Fibroblast of villous mesenchyme (primary cell): ENCODE data around the gene CYP24A1. TPM values are rescaled to one million over a fixed set of nuclear protein-coding genes. Genes with fewer than 3 reads are reported as not detected.
A peak's percentile ranks its signal among the peaks of the same experiment; 100 is the strongest.
"Not testable (repeated sequence)": the region's sequence is repeated elsewhere in the genome, so short reads cannot be mapped to it uniquely, and the experiment has no call there.

Experiments
- DNase-seq: peaks from one replicate; pipeline ENCODE4 v3.0.0-alpha.2; 2010; ENCODE audit warnings: low read depth
- H3K4me3 ChIP-seq: 2 replicates; pipeline ENCODE4 v1.5.1; 2011; ENCODE audit warnings: low read depth, mild to moderate bottlenecking, low read length
- total RNA-seq: library from RNA; depleted of rRNA; stranded (reverse); fragments of >200 nt; gene quantifications from 2 replicates; pipeline ENCODE4 v1.2.3, GENCODE V29; 2012
- TF ChIP-seq, protein P1 (sequence below): IDR thresholded peaks from 2 replicates; pipeline ENCODE4 v1.5.1; 2012; ENCODE audit warnings: low read depth, mild to moderate bottlenecking, low read length; ENCODE audit not compliant: insufficient read depth

The CYP24A1 gene
- total RNA-seq, 1 donor = not detected

DNA sequence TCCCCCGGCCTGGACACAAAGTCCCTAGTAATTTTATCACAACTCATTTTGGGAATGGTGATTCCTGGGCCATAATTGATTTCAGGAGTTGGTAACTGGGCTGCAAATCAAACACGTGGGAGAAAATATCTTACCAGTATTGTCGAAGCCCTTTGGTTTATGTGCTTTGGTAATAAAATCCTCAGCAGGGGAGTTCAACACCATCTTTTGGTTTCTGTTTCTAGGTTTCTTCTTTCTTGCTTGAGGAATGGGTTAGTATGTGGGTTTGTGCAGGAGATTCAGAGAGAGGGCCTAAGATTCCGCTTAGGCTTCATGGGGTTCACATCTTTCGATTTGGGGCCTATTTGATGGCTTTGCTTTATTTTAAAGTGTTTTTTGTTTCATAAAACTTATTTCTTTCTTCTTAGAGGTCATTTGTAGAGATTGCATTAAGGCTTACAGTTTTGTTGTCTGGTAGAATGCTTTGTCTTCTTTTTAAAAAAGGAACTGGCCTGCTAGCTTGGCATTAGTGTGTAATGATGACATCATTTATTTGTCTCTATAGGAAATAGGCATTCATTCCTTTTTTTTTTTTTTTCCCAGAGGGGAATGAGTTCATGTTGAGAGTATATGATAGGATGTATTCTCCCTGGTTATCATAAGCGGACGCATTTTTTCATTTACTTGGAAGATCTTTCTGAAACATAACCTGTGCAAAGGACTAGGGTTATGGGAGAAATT, 45.8 kb downstream of the CYP24A1 start:
- DNase-seq = no peak
- H3K4me3 ChIP-seq = no peak overlapping the region
- TF ChIP-seq, protein P1, sequence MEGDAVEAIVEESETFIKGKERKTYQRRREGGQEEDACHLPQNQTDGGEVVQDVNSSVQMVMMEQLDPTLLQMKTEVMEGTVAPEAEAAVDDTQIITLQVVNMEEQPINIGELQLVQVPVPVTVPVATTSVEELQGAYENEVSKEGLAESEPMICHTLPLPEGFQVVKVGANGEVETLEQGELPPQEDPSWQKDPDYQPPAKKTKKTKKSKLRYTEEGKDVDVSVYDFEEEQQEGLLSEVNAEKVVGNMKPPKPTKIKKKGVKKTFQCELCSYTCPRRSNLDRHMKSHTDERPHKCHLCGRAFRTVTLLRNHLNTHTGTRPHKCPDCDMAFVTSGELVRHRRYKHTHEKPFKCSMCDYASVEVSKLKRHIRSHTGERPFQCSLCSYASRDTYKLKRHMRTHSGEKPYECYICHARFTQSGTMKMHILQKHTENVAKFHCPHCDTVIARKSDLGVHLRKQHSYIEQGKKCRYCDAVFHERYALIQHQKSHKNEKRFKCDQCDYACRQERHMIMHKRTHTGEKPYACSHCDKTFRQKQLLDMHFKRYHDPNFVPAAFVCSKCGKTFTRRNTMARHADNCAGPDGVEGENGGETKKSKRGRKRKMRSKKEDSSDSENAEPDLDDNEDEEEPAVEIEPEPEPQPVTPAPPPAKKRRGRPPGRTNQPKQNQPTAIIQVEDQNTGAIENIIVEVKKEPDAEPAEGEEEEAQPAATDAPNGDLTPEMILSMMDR = no peak

DNA sequence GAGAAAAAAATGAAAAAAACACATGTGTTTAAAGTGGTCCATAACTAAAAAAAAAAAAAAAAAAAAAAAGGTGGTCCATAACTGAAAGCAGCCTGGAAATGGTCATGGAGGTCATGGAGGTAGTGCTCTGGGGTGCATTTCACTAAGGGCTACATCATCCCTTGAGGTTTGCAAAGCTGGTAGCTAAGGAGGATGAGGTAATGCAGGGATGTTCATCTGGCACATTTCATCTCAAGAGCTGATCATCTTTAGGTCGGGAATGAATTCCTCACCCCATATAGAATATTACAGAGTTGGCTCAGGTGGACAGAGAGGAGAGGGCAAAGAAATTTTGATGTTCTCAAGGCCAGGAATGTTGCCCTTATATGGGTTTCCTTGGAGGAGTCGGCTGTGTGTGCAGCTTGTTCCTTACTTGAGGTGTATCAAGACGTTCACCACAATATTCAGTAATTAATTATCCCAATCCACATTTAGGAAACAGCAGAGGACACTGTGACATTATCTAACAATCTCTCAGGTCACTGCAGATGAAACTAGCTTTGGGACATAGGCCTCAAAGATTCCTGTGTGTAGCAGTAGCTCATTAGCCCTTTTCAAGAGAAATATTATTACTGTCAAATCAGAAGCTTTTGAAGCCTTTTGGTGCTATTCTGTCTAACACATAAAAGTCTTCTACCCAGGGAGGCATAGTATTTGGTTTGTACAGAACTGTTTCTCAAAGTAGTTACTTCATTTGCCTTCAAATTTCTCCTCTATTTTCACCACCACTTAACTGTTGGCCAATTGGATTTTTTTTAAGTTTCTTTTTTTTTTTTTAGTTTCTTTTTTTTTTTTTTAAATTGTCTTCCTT, 46.8 kb downstream of the CYP24A1 start:
- no peak overlapping the region for H3K4me3 ChIP-seq
- DNase-seq = no peak
- TF ChIP-seq, protein P1 = no peak

DNA sequence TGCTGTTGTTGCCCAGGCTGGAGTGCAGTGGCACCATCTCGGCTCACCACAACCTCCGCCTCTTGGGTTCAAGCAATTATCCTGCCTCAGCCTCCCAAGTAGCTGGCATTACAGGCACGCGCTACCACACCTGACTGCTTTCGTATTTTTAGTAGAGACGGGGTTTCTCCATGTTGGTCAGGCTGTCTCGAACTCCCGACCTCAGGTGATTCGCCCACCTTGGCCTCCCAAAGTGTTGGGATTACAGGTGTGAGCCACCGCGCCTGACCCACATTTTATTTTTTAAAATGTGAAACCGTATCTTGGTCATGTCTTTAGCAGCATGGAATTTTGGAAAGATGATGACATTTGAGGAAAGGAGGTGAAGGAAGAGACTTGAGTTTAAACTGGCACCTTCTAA, 47.5 kb downstream of the CYP24A1 start:
- not testable (repeated sequence) for DNase-seq, H3K4me3 ChIP-seq

DNA sequence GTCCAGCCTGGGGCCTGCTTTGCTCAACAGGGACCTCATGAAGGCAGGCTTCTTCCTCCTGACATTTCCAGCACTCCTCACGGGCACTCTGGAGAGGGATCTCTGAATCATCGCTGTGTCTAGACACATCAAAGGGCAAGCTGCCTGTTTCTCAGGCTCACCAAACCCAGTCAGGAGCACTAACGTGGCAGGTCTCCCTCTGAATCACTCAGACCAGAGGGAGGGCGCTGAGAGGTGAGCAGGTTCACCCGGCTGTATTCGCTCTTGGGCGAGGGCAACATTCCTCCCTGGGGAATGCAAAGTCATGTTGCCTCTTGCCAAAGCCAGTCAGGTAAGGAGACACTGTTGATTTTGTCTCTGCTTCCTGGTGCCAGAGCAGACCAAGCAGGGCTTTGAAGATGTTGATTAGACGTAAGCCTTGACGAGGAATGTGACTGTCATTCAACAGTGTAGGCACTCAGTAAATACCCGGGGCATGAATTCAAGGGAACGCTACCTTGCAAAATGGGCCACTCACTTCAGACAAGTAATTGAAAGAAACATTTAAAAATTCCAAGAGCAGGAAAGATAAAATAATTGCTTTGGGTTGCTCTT, 50.1 kb downstream of the CYP24A1 start:
- DNase-seq = peak; percentile 92
- no peak overlapping the region for H3K4me3 ChIP-seq
- TF ChIP-seq, protein P1 = no peak

DNA sequence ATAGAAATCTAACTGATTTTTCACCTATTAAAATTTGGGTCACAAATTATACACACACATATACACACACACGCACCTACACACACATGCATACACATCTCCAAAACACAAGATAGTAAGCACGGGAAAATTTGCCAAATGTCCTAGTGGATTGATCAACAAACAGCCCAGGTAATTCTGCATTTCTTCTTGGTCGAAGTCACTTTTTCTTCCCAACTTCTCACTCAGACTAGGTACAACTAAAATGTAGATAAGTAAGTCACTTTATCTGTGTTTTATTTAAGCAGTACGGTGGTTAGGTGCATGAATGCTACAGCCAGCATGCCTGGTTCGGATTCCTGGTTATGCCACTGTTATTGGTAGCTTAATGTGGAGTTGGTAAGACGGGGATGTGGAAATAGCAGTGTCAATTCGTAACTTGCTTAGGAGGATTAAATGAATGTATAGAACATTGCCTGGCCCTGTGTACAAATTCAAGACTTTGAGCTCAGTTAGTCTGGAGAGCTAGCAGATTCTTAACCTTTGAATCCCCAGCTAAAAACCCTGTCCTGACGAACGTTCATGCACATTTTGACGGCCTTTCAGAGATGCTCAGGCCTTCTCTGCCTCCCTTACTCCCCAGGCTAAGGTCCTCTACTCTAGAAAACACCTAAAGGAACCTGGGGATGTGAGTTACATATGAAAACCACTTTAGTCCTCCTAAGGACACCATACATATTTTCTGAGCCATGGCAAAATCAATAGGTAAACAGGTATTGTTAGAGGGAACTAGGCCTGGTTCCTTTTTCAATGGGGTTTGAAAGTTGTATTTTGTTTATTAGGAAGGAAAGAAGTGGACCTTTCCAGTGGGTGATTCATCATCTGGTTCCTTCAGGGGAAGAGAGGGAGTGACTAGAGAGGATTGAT, 50.9 kb downstream of the CYP24A1 start:
- no peak overlapping the region for H3K4me3 ChIP-seq
- DNase-seq = no peak
- TF ChIP-seq, protein P1 = no peak

DNA sequence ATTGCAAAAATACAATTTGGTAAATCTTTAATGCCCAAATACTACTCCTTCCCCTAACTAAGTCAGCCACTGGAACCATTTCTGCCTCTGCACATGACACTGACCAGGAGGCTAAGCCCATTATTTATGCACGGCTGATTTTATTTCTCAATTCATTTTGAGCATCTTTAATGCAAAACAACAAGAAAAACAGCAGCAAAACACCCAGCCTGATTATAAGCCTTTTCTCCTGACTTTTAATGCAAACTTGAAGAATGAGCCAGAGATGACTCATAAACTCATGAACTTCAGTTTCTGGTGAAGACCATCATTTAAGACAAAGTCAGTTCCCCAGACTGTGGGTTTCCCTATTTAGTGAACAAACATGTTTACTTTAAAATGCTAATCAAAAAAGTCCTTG, 51.6 kb downstream of the CYP24A1 start:
- H3K4me3 ChIP-seq = no peak overlapping the region
- TF ChIP-seq, protein P1 = no peak
- DNase-seq = peak; percentile 84
